Esophagus muscularis mucosa (tissue), 4 donors: ENCODE measurements around the gene TMEM176A. TPM values are rescaled to one million over a fixed set of nuclear protein-coding genes. Genes with fewer than 3 reads are reported as not detected.

Source experiments
- DNase-seq: peaks from one replicate; pipeline ENCODE4 v3.0.0-alpha.2; 2017; ENCODE audit errors: extremely low spot score
- H3K27ac ChIP-seq, 4 donors: fragments of 200-600 bp; sonication (generic); replicated peaks in 1 of 4; 1 replicate in 3 of 4; 2 replicates in 1 of 4; pipeline ENCODE4 v1.5.1; 2016 to 2019; ENCODE audit warnings: mild to moderate bottlenecking in 1 of 4
- H3K27me3 ChIP-seq, 4 donors: fragments of 200-600 bp; sonication (generic); one replicate each; pipeline versions ENCODE4 v1.5.1 to v1.6.0; 2016 to 2019
- H3K36me3 ChIP-seq, 4 donors: fragments of 200-600 bp; sonication (generic); one replicate each; pipeline ENCODE4 v1.5.1; 2016 to 2019
- H3K4me1 ChIP-seq, 4 donors: fragments of 200-600 bp; sonication (generic); one replicate each; pipeline ENCODE4 v1.5.1; 2016 to 2019
- H3K4me3 ChIP-seq, 4 donors: fragments of 200-600 bp; sonication (generic); 1 replicate in 2 of 4; 2 replicates in 2 of 4; pipeline ENCODE4 v1.5.1; 2016 to 2019; ENCODE audit warnings: mild to moderate bottlenecking in 4 of 4, moderate library complexity in 1 of 4
- H3K9me3 ChIP-seq, 4 donors: fragments of 200-600 bp; sonication (generic); 1 replicate in 3 of 4; 2 replicates in 1 of 4; pipeline ENCODE4 v1.5.1; 2016 to 2019
- CTCF ChIP-seq, 3 experiments: fragments of 200-600 bp in 2 of 3; fragments of 450-650 bp in 1 of 3; sonication (generic) in 2 of 3; IDR thresholded peaks; one replicate each; pipeline ENCODE4 v1.5.1; 2017 to 2019; ENCODE audit warnings: antibody characterized with exemption in 3 of 3, mild to moderate bottlenecking in 2 of 3, moderate library complexity in 1 of 3
- EP300 ChIP-seq: sonication (generic); formaldehyde crosslinking; IDR thresholded peaks from one replicate; pipeline ENCODE4 v1.6.1; 2017; ENCODE audit warnings: antibody characterized with exemption
- POLR2A ChIP-seq: fragments of 450-650 bp; IDR thresholded peaks from one replicate; pipeline ENCODE4 v1.6.1; 2017; ENCODE audit warnings: antibody characterized with exemption, moderate library complexity, mild to moderate bottlenecking, low read depth
- POLR2AphosphoS5 ChIP-seq, 2 donors: sonication (generic); formaldehyde crosslinking; IDR thresholded peaks; one replicate each; pipeline ENCODE4 v1.6.1; 2017; ENCODE audit warnings: antibody characterized with exemption in 2 of 2
- WGBS: methylation state at CpG from one replicate; pipeline ENCODE4 v1.1.5; 2018; 5-methylcytosine and 5-hydroxymethylcytosine counted together
- intact Hi-C: fragments of 100-400 bp; cut with DNase I; formaldehyde crosslinking; loops from one replicate; pipeline ENCODE4 v1.15.1; 2023
- total RNA-seq, 4 donors: library from RNA; depleted of rRNA; stranded (reverse); fragments of >200 nt; gene quantifications; one replicate each; pipeline versions ENCODE4 v1.1.0 to v1.2.1, GENCODE V29; 2016

The TMEM176A gene
- total RNA-seq, 4 donors from 2014 or later: 11.6 to 47.7 (median 35.5) TPM

- H3K27ac ChIP-seq: no peak overlapping the region
- peaks cover 4 to 16% (median 12%) of the 10 kb centered on the region in 4 donors for H3K4me1 ChIP-seq
- peak; percentile 72 for DNase-seq
- intact Hi-C loops: no loop called here
- H3K27me3 ChIP-seq: peaks cover 0 to 20% (median 2%) of the 10 kb centered on the region in 4 donors
- 68% methylated on average over 3 of the region's 3 CpGs for WGBS
- H3K4me3 ChIP-seq: no peak overlapping the region
- TF ChIP-seq POLR2A (no peak), POLR2AphosphoS5 (IDR thresholded peaks at IDR 0.05) (no peak), EP300 (no peak), CTCF (IDR thresholded peaks at IDR 0.05) (no peak)
- no peaks in the 10 kb centered on the region for H3K36me3 ChIP-seq
- no peaks in the 10 kb centered on the region for H3K9me3 ChIP-seq
Observed at GRCh38 chr7:150848561-150849115, 48.1 kb downstream of the TMEM176A start.

GRCh38 chr7:150849204-150849775 lies 48.7 kb downstream of the TMEM176A start:
- peak; percentile 77 for DNase-seq
- no peaks in the 10 kb centered on the region for H3K9me3 ChIP-seq
- H3K27ac ChIP-seq: no peak overlapping the region
- no peak overlapping the region for H3K4me3 ChIP-seq
- H3K27me3 ChIP-seq: peaks cover 0 to 20% (median 2%) of the 10 kb centered on the region in 4 donors
- TF ChIP-seq POLR2A: no peak
- TF ChIP-seq POLR2AphosphoS5 (IDR thresholded peaks at IDR 0.05): no peak
- TF ChIP-seq EP300: no peak
- no peak for TF ChIP-seq CTCF (IDR thresholded peaks at IDR 0.05)
- intact Hi-C loops: no loop called here
- WGBS: 80% methylated on average over 10 of the region's 10 CpGs
- H3K36me3 ChIP-seq: no peaks in the 10 kb centered on the region
- peaks cover 4 to 16% (median 12%) of the 10 kb centered on the region in 4 donors for H3K4me1 ChIP-seq

GRCh38 chr7:150850273-150850672 lies 49.7 kb downstream of the TMEM176A start:
- Histone ChIP-seq H3K27ac (no peak overlapping the region), H3K4me3 (no peak overlapping the region), H3K4me1 (peaks cover 4 to 12% (median 10%) of the 10 kb centered on the region in 4 donors), H3K9me3 (no peaks in the 10 kb centered on the region), H3K36me3 (no peaks in the 10 kb centered on the region), H3K27me3 (peaks cover 0 to 28% (median 2%) of the 10 kb centered on the region in 4 donors)
- peak; percentile 50 for DNase-seq
- TF ChIP-seq POLR2AphosphoS5 (IDR thresholded peaks at IDR 0.05) (no peak), POLR2A (no peak), CTCF (IDR thresholded peaks at IDR 0.05) (no peak), EP300 (no peak)
- intact Hi-C loops: no loop called here
- WGBS: 85% methylated on average over 5 of the region's 5 CpGs

GRCh38 chr7:150851492-150852370 lies 51.2 kb downstream of the TMEM176A start:
- no peaks in the 10 kb centered on the region for H3K36me3 ChIP-seq
- H3K4me3 ChIP-seq: no peak overlapping the region
- intact Hi-C loops: no loop called here
- H3K27me3 ChIP-seq: peaks cover 0 to 36% (median 2%) of the 10 kb centered on the region in 4 donors
- H3K27ac ChIP-seq: no peak overlapping the region
- DNase-seq: peak; percentile 80
- TF ChIP-seq POLR2AphosphoS5 (IDR thresholded peaks at IDR 0.05) (no peak), CTCF (IDR thresholded peaks at IDR 0.05) (no peak), EP300 (no peak), POLR2A (no peak)
- H3K4me1 ChIP-seq: no peaks in the 10 kb centered on the region
- WGBS: 78% methylated on average over 18 of the region's 19 CpGs
- H3K9me3 ChIP-seq: no peaks in the 10 kb centered on the region
